OCI-LY1 (cell line): ENCODE data around the gene OPA1.

ENCODE experiments used
- CTCF ChIP-seq: fragments of 200-600 bp; sonication (generic), shearing (Covaris generic); IDR thresholded peaks from 2 replicates; pipeline ENCODE4 v1.5.1; 2017; ENCODE audit warnings: mild to moderate bottlenecking, antibody characterized with exemption, low read length, moderate library complexity, mixed read lengths
- EZH2 ChIP-seq: fragments of 200-600 bp; sonication (generic), shearing (Covaris generic); IDR thresholded peaks from 2 replicates; pipeline ENCODE4 v1.8.0; 2017; ENCODE audit warnings: borderline replicate concordance, mixed run types, mild to moderate bottlenecking, antibody characterized with exemption, low read length, moderate library complexity, mixed read lengths

DNA sequence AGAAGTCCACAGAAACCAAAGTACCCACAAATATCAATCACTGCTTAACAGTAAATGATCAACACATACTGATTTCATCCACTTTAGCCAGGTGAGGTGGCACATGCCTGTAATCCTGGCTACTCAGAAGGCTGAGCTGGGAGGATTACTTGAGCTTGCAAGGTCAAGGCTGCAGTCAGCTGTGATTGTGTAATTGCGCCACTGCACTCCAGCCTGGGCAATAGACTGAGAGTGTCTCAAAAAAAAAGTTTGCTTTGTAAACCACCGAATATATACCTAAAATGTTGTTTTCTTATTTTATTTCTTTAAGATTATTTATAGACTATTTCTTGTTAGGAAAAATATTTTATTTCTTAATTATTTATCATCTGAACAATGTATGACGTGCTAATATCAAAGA lies 29.6 kb upstream of the OPA1 start:
- no peak for TF ChIP-seq CTCF
- TF ChIP-seq EZH2 = no peak
